CD4-positive, alpha-beta T cell treated with Interferon gamma for 1 hour (primary cell): ENCODE results near the gene ZNF516.

Experiments used
- DNase-seq: peaks from one replicate; pipeline ENCODE4 v3.0.0-alpha.2; 2020

Gene ZNF516

DNA sequence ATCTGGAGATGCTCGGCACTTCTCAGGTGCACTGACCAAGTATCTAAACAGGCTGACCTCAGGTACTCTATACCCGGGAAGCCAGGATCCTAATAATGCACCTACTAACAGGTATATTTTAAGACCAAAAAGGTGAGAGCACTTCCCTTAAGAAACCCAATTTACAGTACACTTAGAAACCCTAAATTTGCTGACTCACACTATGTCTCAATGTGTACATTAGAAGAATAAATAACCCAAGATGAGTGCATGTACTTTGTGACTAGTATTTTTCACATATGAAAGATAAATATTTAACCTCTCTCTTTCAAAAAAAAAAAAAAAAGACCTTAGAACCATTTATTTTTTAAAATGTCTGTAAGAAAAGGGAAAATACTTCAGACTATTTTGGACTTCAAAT is 118.8 kb downstream of the ZNF516 start:
- DNase-seq: no peak

DNA sequence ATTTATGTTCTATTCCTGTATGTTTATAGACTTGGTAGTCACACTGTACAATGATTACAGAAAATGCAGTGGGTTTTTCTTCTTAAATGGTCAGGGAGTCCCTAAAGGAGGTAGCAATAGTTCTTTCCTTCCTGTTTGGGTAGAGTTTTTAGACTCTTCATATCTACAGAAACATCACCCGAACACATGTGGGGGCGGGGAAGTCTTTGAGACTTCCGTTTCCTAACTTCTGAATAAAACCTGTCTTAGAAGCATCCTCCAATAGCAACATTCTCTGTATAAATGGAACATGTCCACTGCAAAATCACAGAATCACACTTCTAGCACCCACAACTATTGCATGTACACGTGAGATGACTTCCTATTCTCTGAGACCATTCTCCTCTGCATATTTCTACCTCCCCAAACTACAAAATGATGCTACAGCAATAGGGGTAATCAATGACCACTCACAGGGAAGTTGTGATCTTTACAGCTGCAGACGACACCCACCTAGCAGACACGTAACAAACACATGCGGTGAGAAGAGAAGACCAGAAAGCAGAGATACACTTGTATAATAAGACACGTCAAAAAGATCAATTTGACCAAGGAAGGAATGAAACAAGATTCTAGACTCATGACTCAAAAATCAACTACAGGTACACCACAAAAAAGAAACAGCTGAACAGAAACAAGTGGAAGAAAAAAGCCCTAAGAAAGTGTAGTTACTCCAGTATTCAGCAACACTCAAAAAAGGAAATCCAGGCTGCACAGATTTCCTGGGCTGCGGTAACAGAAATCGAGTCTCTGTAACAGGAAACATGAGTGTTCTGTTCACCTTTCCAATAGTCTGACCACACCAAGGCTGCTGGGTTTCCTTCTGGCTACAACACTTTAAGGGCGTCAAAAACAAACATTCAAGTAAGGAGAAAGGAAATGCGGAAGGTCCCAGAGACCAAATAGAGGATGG is 120.4 kb downstream of the ZNF516 start:
- DNase-seq: no peak

DNA sequence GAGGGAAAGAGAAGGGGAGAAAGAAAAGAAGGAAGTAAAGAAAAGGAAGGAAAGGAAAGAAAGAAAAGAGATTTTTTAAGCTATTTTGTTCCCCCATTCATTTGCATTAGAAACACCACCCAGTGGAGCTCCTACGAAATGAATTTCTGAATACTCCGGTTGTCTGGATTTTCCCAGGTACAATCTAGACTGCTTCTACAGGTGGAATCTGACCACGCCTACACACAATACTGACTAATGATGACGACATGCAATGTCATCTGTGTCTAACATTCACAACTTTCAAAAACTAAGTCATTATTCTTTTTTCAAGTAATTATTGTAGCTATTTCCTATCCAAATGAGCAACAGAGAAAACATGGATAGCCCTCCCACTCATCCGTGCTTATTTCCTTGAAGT is 121.7 kb downstream of the ZNF516 start:
- no peak for DNase-seq

DNA sequence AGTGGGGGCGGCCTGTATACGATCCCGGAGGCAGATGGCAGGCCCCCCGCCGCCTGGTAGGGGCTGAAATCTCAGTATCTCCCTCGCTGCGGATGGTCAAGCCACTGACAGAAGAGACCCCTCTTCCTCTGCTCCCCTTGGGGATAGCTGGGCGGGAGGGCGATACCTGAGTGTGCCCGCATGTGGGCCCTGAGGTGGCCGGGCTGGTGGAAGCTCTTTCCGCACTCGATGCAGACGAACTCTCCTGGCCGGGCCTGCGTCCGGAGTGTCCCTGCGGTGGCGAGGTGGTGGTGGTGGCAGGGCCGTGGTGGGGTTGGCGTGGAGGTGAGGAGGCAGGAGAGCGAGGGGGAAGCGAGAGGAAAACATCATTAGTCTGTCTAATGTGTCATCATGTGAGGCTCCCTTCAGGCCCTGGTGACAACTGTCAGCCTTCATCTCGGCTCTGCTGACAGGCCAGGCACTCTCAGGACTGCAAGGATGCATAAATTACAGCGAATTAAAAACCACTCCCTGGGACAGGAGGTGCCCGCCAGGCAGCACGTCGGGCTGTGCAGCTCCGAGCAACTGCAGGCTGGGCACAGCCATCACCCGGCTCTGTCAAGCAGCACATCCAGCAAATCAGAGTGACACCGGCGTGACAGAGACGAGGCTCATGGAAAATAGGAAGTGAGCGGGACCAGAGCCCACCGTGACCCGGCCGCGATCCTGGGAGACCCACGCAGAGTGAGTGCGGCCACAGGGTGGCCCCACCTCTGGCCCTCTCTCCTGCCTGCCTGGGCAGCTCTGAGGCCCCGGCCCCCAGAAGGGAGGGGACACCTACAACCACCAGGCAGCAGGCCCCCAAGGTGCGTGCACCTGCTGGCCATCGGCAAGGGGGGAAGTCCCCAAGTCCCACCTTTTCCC is 123.5 kb downstream of the ZNF516 start:
- DNase-seq: no peak

DNA sequence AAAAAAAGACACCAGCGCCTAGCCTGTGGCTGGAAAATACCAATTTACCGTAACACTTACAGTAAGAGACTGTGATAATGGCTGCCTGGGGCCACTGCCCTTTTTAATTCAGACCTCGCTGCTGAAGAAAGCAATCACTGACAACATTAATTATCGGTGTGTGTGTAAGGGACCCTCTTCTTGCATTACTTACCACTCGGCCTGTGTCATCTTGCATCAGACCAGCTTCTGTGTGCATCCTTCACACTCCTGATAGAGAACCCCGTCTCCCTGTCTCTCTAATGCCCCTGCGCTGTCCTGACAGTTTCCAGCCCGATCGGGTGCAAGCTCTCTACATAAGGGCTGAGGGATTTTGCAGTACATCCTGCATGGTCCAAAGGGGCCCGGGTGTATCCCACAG is 124.4 kb downstream of the ZNF516 start:
- DNase-seq: no peak

DNA sequence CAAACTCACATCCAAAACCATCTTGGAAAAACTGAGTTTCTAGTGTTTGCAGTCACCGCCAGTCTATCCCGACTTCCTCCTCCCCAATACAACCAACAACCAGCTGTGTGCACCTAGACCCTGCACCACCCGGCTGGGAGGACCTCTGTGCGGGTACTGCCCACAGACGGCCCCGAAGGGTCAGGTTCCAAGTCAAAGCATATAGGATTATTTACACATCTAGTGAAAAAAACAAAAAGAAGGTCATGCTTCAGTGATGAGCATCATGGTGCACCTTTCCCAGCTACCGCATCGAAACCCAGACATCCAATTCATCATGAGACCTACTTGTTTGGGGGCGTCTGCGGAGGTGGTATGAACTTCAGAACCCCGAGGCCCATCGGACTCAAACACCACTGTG is 124.8 kb downstream of the ZNF516 start:
- no peak for DNase-seq

DNA sequence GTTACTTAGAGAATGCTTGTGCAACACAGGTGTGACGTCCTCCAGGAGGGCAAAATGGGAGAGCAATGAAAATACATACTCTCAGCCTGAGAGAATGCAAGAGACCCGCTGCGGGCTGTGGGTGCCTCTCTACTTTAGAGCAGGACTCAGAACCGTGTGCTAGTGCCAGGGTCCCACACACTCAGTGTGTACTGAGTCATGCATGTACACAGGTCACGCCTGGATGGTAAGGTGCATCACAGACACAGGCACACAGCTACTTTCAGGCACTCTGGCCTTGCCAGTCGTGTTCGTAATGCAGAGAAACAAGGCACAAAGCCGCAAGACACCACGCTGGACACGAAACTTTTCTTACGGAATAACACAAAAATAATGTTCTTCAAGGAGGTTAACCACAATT is 125.3 kb downstream of the ZNF516 start:
- DNase-seq: no peak

DNA sequence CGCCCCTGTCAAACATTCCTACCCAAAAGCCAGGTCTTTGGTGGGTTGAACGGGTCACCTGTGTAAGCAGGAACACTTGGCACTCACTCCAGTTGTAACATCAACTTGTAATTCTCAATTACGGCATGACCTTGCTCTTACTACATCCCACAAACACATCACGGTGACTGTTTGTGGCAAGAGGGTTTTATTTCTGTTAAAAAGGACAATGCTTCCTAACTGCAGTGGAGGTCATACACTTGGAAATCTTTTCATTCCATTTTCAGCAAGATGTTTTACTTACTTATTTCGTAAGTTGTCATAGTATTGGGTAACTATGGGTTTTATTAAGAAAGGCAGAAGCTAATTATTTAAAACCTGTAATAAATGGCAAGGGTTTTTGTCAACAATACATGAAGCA is 126.1 kb downstream of the ZNF516 start:
- no peak for DNase-seq

DNA sequence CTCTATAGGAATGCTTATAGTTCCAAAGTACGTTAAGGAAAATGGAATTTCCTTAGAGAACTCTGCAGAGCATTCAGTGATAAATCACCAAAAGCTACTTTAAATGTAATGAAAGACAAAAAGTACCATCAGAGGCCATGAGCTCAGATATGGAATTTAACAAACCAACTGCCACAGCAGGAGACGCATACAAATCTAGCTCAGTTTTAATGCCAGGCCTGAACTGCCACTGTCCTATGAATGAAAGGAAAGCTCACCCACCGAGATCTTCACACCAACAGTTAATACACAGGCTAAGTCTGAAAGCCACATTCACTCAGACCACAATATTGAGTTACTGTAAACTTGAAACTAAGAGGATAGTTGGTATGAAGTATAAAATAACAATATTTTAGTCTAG is 126.8 kb downstream of the ZNF516 start:
- no peak for DNase-seq

DNA sequence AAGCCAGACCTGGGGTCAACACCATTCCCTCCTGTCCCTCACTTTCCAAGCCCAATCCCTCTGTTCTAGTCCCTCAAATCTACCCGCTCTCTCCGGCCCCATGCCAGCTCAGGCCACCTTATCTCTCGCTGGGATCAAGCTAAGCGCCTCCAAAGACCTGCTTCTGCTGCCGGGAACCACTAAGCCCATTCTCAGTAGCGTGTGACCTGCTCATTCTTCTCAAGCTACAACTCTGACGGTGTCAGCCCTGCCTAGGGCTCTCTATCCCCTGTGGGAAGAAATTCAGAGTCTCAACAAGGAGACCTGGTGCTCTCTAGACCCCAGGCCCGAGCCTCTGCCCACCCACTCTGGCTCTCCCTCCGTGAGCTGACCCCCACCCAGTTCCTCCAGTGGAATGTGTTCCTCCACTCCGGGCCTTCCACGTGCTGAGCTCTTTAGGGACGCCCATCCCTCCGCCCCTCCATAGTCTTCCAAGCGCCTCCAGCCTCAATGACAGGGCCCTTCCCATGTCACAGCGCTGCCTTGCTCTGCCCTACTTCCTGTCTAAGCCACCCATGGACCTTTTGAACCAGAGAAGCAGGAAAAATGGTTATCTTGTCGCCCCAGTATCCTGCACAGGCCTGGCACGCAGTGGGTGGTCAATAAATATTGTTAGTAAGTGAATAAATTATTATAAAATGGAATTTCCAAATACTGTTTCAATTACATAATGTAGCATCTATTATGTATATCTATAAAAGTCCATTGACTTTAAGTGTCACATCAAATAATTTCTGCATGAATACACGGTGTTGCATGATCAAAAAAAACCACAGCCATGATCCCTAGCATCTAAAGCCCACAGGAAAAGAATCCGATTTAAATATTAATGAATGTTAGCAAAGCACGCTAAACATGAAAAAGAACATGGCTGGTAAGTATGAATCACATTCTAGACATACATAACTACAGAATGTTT is 127.6 kb downstream of the ZNF516 start:
- no peak for DNase-seq

DNA sequence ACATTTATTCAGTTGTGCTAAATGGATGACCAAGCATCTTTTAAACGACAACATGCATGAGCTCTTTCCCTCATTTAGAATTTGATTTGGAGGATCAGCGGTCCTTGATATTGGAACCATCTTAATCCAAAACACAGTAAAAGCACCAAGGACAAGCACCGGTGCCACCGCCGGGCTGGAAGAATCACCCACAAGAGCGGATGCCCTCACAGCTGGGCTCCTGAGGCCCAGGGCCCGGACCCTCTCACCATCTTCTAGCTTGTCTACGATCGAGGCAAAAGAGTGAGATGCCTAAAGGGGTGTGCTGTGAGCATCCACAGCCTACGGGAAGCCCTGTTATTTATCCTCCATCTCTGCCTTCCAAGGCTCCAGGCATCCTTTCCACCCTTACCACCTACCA is 129.5 kb downstream of the ZNF516 start:
- no peak for DNase-seq

DNA sequence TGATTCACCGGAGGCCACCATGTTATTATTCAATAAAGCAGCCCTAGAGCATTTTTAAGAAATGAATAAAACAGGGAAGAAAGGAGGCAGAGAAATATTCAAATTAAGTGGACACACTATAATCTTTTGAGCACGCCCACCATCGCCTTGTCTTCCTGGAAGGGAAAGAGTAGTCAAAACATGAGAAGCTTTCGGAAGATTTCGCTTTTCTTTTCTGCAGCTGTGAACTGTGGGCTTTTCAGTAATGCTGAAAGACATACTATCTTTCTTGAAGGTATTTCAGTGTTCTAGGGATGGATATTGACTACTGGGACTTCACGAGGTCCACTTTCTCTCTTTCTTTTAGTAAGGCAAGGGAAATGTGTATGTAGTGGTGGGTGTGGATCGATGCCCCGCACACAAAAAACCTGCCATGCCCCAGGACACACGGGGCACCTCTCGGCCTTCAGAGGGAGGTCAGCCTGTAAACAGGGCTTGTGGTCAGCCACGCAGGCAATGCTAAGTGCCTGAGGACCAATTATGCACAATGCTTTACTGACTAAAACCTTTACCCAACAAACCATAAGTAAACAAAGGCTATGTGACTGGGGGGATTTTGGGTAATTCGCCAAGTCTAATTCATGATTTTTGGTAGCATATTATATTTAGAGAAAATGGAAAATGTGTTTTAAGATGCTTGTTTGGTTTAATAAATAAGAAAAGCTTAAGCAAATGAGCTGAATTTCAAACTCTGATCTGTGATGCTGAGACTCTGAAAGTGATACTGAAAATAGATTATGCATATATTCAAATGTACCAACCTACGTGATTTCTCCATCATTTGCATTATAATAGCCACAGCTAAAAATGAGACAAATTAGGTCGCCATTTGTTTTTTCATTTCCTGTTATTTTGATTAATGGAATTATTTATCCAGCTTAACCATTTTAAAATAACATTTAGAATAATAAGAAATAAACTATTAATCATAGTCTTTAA is 130.5 kb downstream of the ZNF516 start:
- DNase-seq: no peak

DNA sequence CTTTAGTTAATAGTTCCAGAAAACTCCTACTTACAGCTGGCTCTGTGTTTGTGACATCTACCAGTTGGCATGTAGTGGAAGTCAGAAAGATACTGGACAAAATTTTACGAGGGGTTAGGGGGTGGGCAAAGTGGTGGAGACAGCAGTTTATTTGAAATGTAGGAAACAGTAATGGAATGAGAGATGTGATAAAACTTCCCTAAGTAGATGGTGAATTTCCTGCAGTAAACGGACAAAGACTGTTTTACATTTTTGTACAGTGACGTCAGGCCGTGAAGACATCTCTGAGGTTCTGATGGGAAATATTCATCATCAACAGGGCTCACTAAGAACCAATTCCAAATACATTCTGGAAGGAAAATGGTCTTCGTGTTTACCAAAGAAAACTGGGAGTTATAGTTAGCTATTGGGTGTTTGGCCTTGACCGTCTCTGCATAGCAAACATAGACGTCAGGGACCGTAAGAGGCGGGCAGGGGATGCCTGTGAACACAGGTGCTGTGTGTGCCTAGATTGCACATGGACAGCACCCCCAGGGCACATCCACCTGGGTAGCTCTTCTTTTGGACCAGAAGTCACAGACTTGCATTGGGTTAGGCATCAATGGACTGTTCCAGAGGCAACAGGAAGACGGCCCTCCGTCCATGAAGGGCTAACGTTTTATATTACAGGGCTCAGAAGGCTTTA is 131.5 kb downstream of the ZNF516 start:
- DNase-seq: no peak

DNA sequence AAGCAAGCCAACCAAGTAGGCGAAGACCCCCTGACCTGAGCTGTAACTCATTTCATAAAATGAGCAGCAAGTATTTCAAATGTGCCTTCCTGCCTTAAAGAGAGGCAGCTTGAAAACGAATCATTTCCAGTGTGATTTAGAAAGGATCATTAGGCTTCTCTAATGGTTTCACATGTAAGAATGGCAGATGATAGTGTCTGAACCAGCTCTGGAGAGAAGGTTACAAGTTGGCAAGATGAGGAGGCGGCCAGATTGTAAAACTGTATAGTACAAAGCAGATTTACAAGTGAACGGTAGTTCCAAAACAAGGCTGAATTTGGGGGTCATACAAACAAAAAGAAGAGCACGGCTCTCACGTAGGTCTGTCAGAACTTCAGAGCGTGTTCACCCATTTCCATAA is 132.4 kb downstream of the ZNF516 start:
- DNase-seq: no peak

DNA sequence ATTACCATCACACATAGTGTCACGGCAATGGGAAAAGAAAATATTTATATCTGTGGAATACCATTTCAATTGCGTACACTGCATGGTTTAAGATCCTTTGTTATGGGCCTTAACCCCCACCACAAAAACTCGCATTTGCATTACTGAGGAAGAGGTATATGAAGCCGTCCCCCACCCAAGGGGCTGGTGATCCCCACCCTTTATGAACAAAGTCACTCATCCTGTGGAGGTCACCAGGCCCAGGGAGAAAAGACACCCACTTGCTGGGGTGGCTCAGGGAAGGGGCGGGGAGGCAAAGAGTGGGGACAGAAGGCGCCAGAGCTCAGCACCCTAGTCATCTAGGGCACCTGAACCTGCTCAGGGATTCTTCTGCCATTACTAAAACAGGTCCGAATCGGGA is 133.8 kb downstream of the ZNF516 start:
- DNase-seq: no peak

DNA sequence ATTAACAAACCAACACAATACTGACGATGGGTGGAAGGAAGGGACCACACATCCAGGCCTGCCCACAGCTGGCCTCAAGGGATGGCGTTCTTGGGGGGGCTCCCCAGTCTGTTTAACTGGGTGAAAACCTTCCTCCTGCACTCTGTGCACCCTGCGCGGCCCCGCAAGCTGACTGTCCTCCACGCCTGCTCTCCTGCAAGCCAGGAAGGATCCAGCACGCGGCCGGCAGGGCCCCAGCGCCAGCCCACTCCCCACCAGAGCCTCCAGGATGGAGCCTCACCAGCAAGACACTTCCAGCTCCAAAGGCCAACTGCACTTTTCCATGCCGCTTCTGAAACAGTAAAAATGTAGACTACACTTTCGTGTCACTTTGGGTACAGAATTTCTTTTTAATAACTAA is 135.1 kb downstream of the ZNF516 start:
- no peak for DNase-seq

DNA sequence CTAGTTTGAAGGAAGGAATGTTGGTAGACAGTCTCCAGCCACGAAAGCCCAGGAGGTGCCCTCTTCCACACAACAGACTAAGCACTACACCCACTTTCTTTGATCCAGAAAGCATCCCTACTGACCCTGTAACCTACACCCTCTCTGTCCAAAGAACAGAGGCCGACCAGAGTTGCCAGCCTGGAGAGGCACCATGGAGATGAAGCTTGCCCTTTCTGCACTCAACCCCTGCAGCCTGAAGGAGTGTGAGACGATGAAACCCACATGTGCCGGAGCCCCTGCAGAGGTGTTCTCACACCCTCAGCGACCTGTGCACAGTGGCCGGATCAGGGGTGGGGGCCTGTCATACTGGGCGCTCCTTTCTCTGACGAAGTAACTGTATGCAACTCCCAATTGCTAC is 136.3 kb downstream of the ZNF516 start:
- no peak for DNase-seq

DNA sequence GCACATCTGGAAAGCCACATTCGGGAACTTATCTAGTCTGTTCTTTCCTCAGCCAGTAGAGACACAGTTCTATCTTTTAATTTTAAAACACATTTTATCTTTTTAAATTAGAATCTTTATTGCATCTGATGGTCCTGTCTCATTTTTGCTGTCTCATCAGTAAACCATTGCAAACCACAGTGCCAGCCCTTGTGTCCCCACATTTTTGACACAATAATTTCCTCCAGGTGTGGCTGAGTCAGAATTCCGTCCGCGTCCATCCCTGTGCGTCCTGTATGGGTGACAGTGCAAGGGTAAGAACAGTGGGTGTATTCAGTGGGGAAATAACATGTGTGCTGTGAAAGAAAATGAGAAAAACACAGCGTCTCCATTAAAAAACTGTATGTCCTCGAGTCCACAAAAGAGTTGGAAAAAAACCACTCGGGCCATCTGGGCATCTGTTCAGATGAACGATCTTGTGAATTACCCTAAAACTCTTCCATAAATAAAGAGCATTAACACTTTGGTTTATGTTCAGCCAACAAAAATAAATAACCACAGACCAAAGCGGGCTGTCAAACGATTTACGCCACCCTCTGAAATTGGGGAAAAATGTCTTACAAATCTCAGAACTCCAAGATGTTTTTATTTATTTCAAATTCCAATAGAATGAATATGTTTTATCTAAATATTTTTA is 137.3 kb downstream of the ZNF516 start:
- DNase-seq: no peak

DNA sequence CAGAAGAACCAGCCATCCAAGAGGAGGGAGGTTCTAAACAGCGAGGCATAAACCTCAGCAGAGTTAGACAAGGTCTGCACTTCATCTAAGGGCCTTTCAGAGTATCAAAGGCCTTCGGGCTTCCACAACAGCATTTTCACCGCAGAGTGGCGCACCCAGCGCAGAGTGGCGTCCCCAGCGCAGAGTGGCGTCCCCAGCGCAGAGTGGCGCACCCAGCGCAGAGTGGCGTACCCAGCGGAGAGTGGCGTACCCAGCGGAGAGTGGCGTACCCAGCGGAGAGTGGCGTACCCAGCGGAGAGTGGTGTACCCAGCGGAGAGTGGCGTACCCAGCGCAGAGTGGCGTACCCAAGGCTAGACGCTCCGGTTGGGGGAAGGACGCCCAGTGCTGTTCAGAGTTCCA is 137.9 kb downstream of the ZNF516 start:
- DNase-seq: no peak

DNA sequence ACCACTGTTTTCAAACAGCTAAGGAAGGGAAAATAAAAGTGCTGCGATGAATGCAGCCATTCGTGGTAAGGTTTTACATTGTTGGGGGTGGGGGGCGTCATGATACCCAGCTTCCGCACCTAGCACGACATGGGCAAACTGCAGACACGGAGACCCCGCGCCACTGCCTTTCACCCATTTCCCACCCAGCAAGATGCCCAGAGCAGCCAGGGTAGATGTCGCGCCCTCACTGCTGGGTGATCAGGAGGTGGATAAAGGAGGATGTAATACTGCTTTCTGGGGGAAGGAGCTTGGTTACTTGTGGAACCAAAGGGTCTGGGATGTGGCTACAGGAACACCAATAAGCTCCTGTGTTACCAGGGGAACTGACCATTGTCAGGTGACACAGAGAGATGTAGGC is 138.4 kb downstream of the ZNF516 start:
- no peak for DNase-seq
